Measurements from ENCODE around the gene AKAP8. TPM values are rescaled to one million over a fixed set of nuclear protein-coding genes. Genes with fewer than 3 reads are reported as not detected.
"Not testable (repeated sequence)": the region's sequence is repeated elsewhere in the genome, so short reads cannot be mapped to it uniquely, and the experiment has no call there.

Gene AKAP8
- total RNA-seq, 1 experiment from 2014 or later = 15.8 TPM

GRCh38 chr19:15357906-15358305 is 21.7 kb downstream of the AKAP8 start:
- in situ Hi-C loops (cut with HindIII; ENCODE audit: low pct_unique_long_range_greater_than_20kb, low sequenced_read_pairs) = no loop called here
- no peak for DNase-seq (ENCODE audit: low read depth)

- in situ Hi-C loops (cut with HindIII; ENCODE audit: low pct_unique_long_range_greater_than_20kb, low sequenced_read_pairs) = no loop called here
- DNase-seq (ENCODE audit: low read depth) = no peak
Measured at GRCh38 chr19:15354566-15355296, 24.9 kb downstream of the AKAP8 start.

GRCh38 chr19:15353908-15354307 is 25.7 kb downstream of the AKAP8 start:
- no peak for DNase-seq (ENCODE audit: low read depth)
- in situ Hi-C loops (cut with HindIII; ENCODE audit: low pct_unique_long_range_greater_than_20kb, low sequenced_read_pairs) = no loop called here

- DNase-seq (ENCODE audit: low read depth); in situ Hi-C loops (cut with HindIII; ENCODE audit: low pct_unique_long_range_greater_than_20kb, low sequenced_read_pairs): not testable (repeated sequence)
Measured at GRCh38 chr19:15352535-15352934, 27.1 kb downstream of the AKAP8 start.

GRCh38 chr19:15341328-15341727 is 38.3 kb downstream of the AKAP8 start:
- DNase-seq (ENCODE audit: low read depth); in situ Hi-C loops (cut with HindIII; ENCODE audit: low pct_unique_long_range_greater_than_20kb, low sequenced_read_pairs): not testable (repeated sequence)

- no peak for DNase-seq (ENCODE audit: low read depth)
- in situ Hi-C loops (cut with HindIII; ENCODE audit: low pct_unique_long_range_greater_than_20kb, low sequenced_read_pairs) = no loop called here
Measured at GRCh38 chr19:15340086-15340485, 39.5 kb downstream of the AKAP8 start.

GRCh38 chr19:15337202-15337601 is 42.4 kb downstream of the AKAP8 start:
- peak; percentile 59 for DNase-seq (ENCODE audit: low read depth)
- in situ Hi-C loops (cut with HindIII; ENCODE audit: low pct_unique_long_range_greater_than_20kb, low sequenced_read_pairs) = no loop called here

DNA sequence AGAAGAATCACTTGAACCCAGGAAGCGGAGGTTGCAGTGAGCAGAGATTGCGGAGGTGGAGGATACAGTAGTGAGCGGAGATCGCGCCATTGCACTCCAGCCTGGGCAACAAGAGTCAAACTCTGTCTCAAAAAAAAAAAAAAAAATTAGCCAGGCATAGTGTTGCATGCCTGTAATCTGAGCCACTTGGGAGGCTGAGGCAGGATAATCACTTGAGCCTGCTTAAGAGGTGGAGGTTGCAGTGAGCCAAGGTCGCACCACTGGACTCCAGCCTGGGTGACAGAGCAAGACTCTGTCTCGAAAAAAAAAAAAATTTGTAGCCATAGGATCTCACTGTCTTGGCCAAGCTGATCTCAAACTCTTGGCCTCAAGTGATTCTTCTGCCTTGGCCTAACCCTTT is 43.6 kb downstream of the AKAP8 start:
- in situ Hi-C loops (cut with HindIII; ENCODE audit: low pct_unique_long_range_greater_than_20kb, low sequenced_read_pairs); DNase-seq (ENCODE audit: low read depth): not testable (repeated sequence)

DNA sequence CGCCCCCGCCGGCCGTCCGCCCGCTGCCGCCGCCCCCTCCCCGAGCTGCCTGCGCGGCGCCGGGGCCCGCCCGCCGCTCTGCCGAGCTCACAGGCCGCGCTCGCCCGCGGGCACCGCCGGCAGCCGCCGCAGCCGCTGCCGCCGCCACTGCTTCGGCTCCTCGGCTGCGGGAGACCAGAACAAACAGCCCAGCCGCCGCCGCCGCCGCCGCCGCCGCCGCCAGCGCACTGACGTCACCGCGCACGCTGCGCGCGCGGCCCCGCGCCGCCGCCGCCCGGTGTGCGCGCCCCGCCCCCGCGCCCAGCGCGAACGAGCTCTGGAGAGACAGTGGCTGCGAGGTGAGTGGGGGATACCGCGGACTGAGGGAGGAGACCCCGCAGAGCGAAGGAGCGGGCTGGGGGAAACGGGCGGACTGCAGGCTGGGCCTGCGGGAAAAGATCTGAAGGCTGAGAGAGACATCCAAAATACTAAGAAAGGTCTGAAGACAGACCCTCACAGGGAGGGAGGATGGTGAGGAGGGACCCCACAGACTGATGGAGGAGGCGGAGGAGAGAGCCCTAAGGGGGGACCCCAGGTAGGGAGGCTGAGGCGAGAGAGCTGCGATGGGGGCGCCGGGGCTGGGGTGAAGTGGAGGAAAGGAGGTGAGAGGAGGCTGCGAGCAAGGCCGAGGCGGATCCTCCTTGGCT is 47.1 kb downstream of the AKAP8 start, which contains the start of gene BRD4:
TSS of gene BRD4 (minus strand) at position 229 of the 686 bp plus-strand sequence. CDS start 59,440 bp downstream, outside the sequence.
- in situ Hi-C loops (cut with HindIII; ENCODE audit: low pct_unique_long_range_greater_than_20kb, low sequenced_read_pairs) = no loop called here
- DNase-seq (ENCODE audit: low read depth) = peak; percentile 52

DNA sequence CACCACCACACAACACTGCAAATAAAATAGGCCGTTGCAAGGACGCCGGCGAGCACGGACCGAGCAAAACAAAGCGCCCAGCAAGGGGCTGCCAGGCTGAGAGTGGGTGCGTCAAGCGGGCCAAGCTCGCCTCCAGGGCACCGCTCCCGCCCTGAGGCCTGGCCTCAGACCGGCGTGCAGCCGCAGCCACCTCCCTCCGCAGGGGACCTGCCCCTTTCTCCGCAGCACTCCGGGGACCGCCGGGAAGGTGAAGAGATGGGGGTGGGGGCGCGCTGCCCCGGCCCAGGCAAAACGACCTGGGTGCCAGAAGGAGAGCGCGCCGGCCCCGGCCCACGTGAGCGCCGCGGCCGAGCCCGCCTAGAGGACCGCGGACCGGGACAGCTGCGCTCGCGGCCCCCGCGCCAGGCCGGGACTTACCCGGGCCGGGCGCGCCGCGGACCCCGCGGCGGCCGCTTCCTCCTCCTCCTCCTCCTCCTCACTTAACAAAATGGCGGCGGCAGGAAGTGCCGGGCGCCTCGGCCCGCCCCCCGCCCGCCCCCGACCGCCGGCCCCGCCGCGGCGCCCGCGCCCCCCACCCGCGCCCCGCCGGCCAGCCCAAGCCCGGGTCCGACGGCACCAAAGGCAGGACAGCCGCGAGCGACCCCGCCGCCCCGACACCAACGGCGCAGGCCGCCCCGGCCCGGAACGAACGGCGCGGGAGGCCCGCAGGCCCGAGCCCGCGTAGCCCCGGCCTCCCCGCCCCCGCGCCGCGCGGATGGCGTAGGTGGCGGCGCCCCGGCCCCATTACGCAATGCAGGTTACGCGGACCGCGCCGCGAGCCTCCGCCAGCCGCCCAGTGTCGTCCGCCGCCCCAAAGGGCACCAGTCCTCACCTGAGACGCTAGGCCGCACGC is 47.9 kb downstream of the AKAP8 start:
- in situ Hi-C loops (cut with HindIII; ENCODE audit: low pct_unique_long_range_greater_than_20kb, low sequenced_read_pairs) = no loop called here
- no peak for DNase-seq (ENCODE audit: low read depth)

- peak; percentile 73 for DNase-seq (ENCODE audit: low read depth)
- in situ Hi-C loops (cut with HindIII; ENCODE audit: low pct_unique_long_range_greater_than_20kb, low sequenced_read_pairs) = no loop called here
Measured at GRCh38 chr19:15330801-15331418, 48.7 kb downstream of the AKAP8 start.

DNA sequence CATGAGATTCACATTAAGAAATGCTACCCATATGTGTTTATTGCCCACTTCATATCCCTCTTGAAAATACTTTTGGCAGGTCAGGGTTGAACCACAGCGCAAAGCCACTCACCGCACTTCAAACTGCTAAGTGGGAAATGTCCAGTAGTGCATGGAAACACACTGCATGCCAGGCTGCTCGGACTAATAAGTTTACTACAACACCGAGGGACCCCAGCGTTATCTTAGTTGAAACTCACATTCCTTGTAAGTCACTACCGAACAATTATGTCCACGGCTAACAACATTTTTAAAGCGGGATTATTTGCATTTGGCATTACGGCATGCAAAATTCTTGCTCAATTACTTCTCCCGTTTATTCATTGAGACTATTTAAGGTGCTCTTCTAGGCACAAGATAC is 51.3 kb downstream of the AKAP8 start:
- in situ Hi-C loops (cut with HindIII; ENCODE audit: low pct_unique_long_range_greater_than_20kb, low sequenced_read_pairs) = no loop called here
- DNase-seq (ENCODE audit: low read depth) = no peak

DNA sequence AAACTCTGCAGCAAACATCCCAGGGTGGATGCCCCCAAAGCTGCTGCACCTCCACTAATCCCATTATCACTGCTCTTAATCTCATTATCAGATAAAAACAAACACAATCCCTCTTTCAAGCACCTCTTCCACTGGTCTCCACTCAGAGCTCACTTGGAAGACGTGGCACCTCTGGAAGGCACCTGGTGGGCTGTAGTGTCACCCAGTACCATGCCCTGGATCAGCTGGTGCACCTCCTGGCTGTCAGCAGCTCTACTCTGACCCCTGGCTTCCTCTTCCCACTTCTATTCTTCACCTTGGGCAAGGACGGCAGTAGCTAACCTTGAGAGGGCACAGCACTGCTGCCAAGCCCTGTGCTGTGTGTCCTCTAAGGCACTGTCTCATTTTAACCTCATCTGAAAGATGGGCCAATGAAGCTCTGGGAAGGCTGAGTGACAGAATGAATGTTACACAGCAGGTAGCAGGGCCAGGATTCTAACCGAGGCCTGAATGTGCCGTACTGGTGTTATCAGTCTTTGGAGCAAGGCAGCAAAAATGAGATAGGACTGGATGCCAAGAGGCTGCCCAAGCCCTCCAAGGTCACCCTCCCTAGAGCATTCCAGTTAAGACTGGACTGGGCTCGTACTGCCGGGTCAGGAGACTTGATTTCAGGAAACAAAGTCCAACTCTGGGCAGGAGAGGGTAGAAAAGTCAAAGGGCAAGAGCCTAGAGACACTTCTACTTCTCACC is 54.6 kb downstream of the AKAP8 start:
- in situ Hi-C loops (cut with HindIII; ENCODE audit: low pct_unique_long_range_greater_than_20kb, low sequenced_read_pairs) = no loop called here
- no peak for DNase-seq (ENCODE audit: low read depth)

- in situ Hi-C loops (cut with HindIII; ENCODE audit: low pct_unique_long_range_greater_than_20kb, low sequenced_read_pairs) = no loop called here
- DNase-seq (ENCODE audit: low read depth) = no peak
Measured at GRCh38 chr19:15323496-15324235, 55.9 kb downstream of the AKAP8 start.

DNA sequence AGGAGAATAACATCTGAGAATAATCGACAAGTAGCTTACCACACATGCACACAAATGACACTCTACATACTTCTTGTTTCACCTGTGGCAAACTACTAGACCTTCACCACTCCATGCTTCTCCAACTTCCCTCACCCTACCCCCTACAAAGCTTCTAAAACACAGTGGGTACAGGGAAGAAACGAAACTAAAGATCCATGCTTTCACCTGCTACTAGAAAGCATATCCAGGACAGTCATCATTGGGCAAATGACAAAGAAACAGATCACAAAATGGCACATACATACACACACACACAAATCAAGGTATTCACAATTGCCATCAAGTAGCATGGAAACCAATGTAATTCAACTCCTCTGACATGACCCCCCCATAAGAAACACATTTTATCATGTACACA is 57.8 kb downstream of the AKAP8 start:
- in situ Hi-C loops (cut with HindIII; ENCODE audit: low pct_unique_long_range_greater_than_20kb, low sequenced_read_pairs) = no loop called here
- no peak for DNase-seq (ENCODE audit: low read depth)

DNA sequence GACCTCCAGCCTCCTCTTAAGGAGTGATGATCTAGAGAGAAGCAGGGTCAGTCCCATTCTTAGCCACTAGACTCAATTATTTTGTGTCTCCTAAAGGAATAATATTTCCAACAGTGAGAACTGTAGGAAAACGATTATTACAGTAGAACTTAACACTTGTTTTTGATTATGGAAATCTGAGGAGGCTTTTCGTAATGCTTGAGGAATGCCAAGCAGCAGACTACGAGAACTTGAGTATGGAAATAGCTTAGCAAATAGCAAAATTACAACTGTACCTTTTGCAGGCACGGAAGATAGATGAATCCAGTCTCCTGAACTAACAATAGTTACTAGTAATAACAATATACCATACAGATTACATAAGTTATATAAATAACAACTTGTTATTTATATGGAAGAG is 59.5 kb downstream of the AKAP8 start:
- in situ Hi-C loops (cut with HindIII; ENCODE audit: low pct_unique_long_range_greater_than_20kb, low sequenced_read_pairs) = no loop called here
- DNase-seq (ENCODE audit: low read depth) = no peak

- DNase-seq (ENCODE audit: low read depth) = no peak
- in situ Hi-C loops (cut with HindIII; ENCODE audit: low pct_unique_long_range_greater_than_20kb, low sequenced_read_pairs) = no loop called here
Measured at GRCh38 chr19:15318241-15318691, 61.3 kb downstream of the AKAP8 start.
